ENCODE data around the gene TOLLIP. TPM values are rescaled to one million over a fixed set of nuclear protein-coding genes. Genes with fewer than 3 reads are reported as not detected.
A peak's percentile ranks its signal among the peaks of the same experiment; 100 is the strongest.

The TOLLIP gene
- total and polyA plus RNA-seq, 5 donors, result 32.6 to 53.6 (median 45.1) TPM

GRCh38 chr11:1333860-1334259, 24.4 kb upstream of the TOLLIP start:
- no peak overlapping the region for H3K4me3 ChIP-seq (ENCODE audit: low read length)
- WGBS, result 92% methylated on average over 10 of the region's 10 CpGs
- ATAC-seq, result no peak
- H3K9me3 ChIP-seq (ENCODE audit: control insufficient read depth, low read length), result no peaks in the 10 kb centered on the region
- no peak overlapping the region for H3K27ac ChIP-seq (ENCODE audit: low read length)
- peaks cover 5% of the 10 kb centered on the region for H3K4me1 ChIP-seq (ENCODE audit: control insufficient read depth, insufficient read depth, low read length)
- DNase-seq, result no peak
- intact Hi-C loops (cut with DNase I), result no loop called here
- H3K27me3 ChIP-seq (ENCODE audit: control insufficient read depth, insufficient read depth), result no peaks in the 10 kb centered on the region

GRCh38 chr11:1333091-1333772, 23.8 kb upstream of the TOLLIP start:
- H3K4me3 ChIP-seq (ENCODE audit: low read length), result no peak overlapping the region
- intact Hi-C loops (cut with DNase I), result no loop called here
- DNase-seq (no peak), ATAC-seq (no peak)
- H3K27ac ChIP-seq (ENCODE audit: low read length), result no peak overlapping the region
- peaks cover 5% of the 10 kb centered on the region for H3K4me1 ChIP-seq (ENCODE audit: control insufficient read depth, insufficient read depth, low read length)
- no peaks in the 10 kb centered on the region for H3K9me3 ChIP-seq (ENCODE audit: control insufficient read depth, low read length)
- H3K27me3 ChIP-seq (ENCODE audit: control insufficient read depth, insufficient read depth), result no peaks in the 10 kb centered on the region
- WGBS, result 86% methylated on average over 10 of the region's 10 CpGs

- no peak overlapping the region for H3K4me3 ChIP-seq (ENCODE audit: low read length)
- no peak overlapping the region for H3K27ac ChIP-seq (ENCODE audit: low read length)
- no peak for ATAC-seq
- no peaks in the 10 kb centered on the region for H3K9me3 ChIP-seq (ENCODE audit: control insufficient read depth, low read length)
- DNase-seq, result no peak
- intact Hi-C loops (cut with DNase I), result no loop called here
- WGBS, result 84% methylated on average over 6 of the region's 6 CpGs
- H3K27me3 ChIP-seq (ENCODE audit: control insufficient read depth, insufficient read depth), result no peaks in the 10 kb centered on the region
- H3K4me1 ChIP-seq (ENCODE audit: control insufficient read depth, insufficient read depth, low read length), result peaks cover 3% of the 10 kb centered on the region
Observed at GRCh38 chr11:1330473-1330872, 21.0 kb upstream of the TOLLIP start.

- H3K9me3 ChIP-seq (ENCODE audit: control insufficient read depth, low read length), result no peaks in the 10 kb centered on the region
- no peak for DNase-seq
Observed at GRCh38 chr11:1327064-1327460, 17.6 kb upstream of the TOLLIP start.

GRCh38 chr11:1326435-1327063, 17.1 kb upstream of the TOLLIP start:
- ATAC-seq (no peak), DNase-seq (no peak)
- H3K4me1 ChIP-seq (ENCODE audit: control insufficient read depth, insufficient read depth, low read length), result no peaks in the 10 kb centered on the region
- 69% methylated on average over 11 of the region's 11 CpGs for WGBS
- no peaks in the 10 kb centered on the region for H3K27me3 ChIP-seq (ENCODE audit: control insufficient read depth, insufficient read depth)
- no peak overlapping the region for H3K27ac ChIP-seq (ENCODE audit: low read length)
- H3K9me3 ChIP-seq (ENCODE audit: control insufficient read depth, low read length), result no peaks in the 10 kb centered on the region
- intact Hi-C loops (cut with DNase I), result no loop called here
- no peak overlapping the region for H3K4me3 ChIP-seq (ENCODE audit: low read length)

More at GRCh38 chr11:1327064-1327460, 17.6 kb upstream of the TOLLIP start:
- no peaks in the 10 kb centered on the region for H3K4me1 ChIP-seq (ENCODE audit: control insufficient read depth, insufficient read depth, low read length)
- WGBS, result 72% methylated on average over 4 of the region's 4 CpGs
- ATAC-seq, result no peak
- H3K27ac ChIP-seq (ENCODE audit: low read length), result no peak overlapping the region
- H3K27me3 ChIP-seq (ENCODE audit: control insufficient read depth, insufficient read depth), result no peaks in the 10 kb centered on the region
- H3K4me3 ChIP-seq (ENCODE audit: low read length), result no peak overlapping the region
- intact Hi-C loops (cut with DNase I), result no loop called here

- no peaks in the 10 kb centered on the region for H3K27me3 ChIP-seq (ENCODE audit: control insufficient read depth, insufficient read depth)
Observed at GRCh38 chr11:1323774-1324173, 14.3 kb upstream of the TOLLIP start.

GRCh38 chr11:1317993-1318392, 8.6 kb upstream of the TOLLIP start:
- H3K27me3 ChIP-seq (ENCODE audit: control insufficient read depth, insufficient read depth), result no peaks in the 10 kb centered on the region
- no peaks in the 10 kb centered on the region for H3K4me1 ChIP-seq (ENCODE audit: control insufficient read depth, insufficient read depth, low read length)
- H3K4me3 ChIP-seq (ENCODE audit: low read length), result no peak overlapping the region
- no peak for ATAC-seq
- intact Hi-C loops (cut with DNase I), result no loop called here
- no peak for DNase-seq
- H3K9me3 ChIP-seq (ENCODE audit: control insufficient read depth, low read length), result no peaks in the 10 kb centered on the region
- WGBS, result 84% methylated on average over 8 of the region's 8 CpGs
- no peak overlapping the region for H3K27ac ChIP-seq (ENCODE audit: low read length)

More at GRCh38 chr11:1323774-1324173, 14.3 kb upstream of the TOLLIP start:
- Histone ChIP-seq H3K4me1 (ENCODE audit: control insufficient read depth, insufficient read depth, low read length) (no peaks in the 10 kb centered on the region), H3K27ac (ENCODE audit: low read length) (no peak overlapping the region), H3K4me3 (ENCODE audit: low read length) (no peak overlapping the region), H3K9me3 (ENCODE audit: control insufficient read depth, low read length) (no peaks in the 10 kb centered on the region)
- 55% methylated on average over 3 of the region's 3 CpGs for WGBS
- no peak for ATAC-seq
- DNase-seq, result no peak
- intact Hi-C loops (cut with DNase I), result no loop called here

- intact Hi-C loops (cut with DNase I), result no loop called here
- Histone ChIP-seq H3K9me3 (ENCODE audit: control insufficient read depth, low read length) (no peaks in the 10 kb centered on the region), H3K4me1 (ENCODE audit: control insufficient read depth, insufficient read depth, low read length) (no peaks in the 10 kb centered on the region), H3K4me3 (ENCODE audit: low read length) (no peak overlapping the region), H3K27me3 (ENCODE audit: control insufficient read depth, insufficient read depth) (no peaks in the 10 kb centered on the region), H3K27ac (ENCODE audit: low read length) (no peak overlapping the region)
- no peak for DNase-seq
- WGBS, result 80% methylated on average over 10 of the region's 10 CpGs
- ATAC-seq, result no peak
Observed at GRCh38 chr11:1317432-1317831, 8.0 kb upstream of the TOLLIP start.

- Histone ChIP-seq H3K4me1 (ENCODE audit: control insufficient read depth, insufficient read depth, low read length) (peaks cover 9% of the 10 kb centered on the region), H3K27ac (ENCODE audit: low read length) (no peak overlapping the region), H3K9me3 (ENCODE audit: control insufficient read depth, low read length) (no peaks in the 10 kb centered on the region), H3K27me3 (ENCODE audit: control insufficient read depth, insufficient read depth) (no peaks in the 10 kb centered on the region), H3K4me3 (ENCODE audit: low read length) (peak overlapping the region; percentile 58)
- DNase-seq (no peak), ATAC-seq (no peak)
- intact Hi-C loops (cut with DNase I), result no loop called here
- 84% methylated on average over 15 of the region's 15 CpGs for WGBS
Observed at GRCh38 chr11:1310772-1311468, 1.5 kb upstream of the TOLLIP start.

- DNase-seq, result no peak
- Histone ChIP-seq H3K4me1 (ENCODE audit: control insufficient read depth, insufficient read depth, low read length) (peaks cover 9% of the 10 kb centered on the region), H3K27me3 (ENCODE audit: control insufficient read depth, insufficient read depth) (no peaks in the 10 kb centered on the region), H3K9me3 (ENCODE audit: control insufficient read depth, low read length) (no peaks in the 10 kb centered on the region), H3K4me3 (ENCODE audit: low read length) (peak overlapping the region; percentile 58), H3K27ac (ENCODE audit: low read length) (peak overlapping the region; percentile 85)
- intact Hi-C loops (cut with DNase I), result no loop called here
- no peak for ATAC-seq
- 69% methylated on average over 18 of the region's 18 CpGs for WGBS
Observed at GRCh38 chr11:1310318-1310687, 871 bp upstream of the TOLLIP start.

- H3K9me3 ChIP-seq (ENCODE audit: control insufficient read depth, low read length), result no peaks in the 10 kb centered on the region
- peaks cover 13% of the 10 kb centered on the region for H3K4me1 ChIP-seq (ENCODE audit: control insufficient read depth, insufficient read depth, low read length)
- DNase-seq (peak in 1 of 3 donors; percentile 83), ATAC-seq (peak; percentile 57 to 65)
- peak overlapping the region; percentile 77 for H3K4me3 ChIP-seq (ENCODE audit: low read length)
- no peaks in the 10 kb centered on the region for H3K27me3 ChIP-seq (ENCODE audit: control insufficient read depth, insufficient read depth)
- H3K27ac ChIP-seq (ENCODE audit: low read length), result peak overlapping the region; percentile 80
- 4% methylated on average over 58 of the region's 58 CpGs for WGBS
- intact Hi-C loops (cut with DNase I), result no loop called here
Observed at GRCh38 chr11:1308743-1309497, 512 bp downstream of the TOLLIP start.
